ENCODE data around the gene HMGXB3.

DNA sequence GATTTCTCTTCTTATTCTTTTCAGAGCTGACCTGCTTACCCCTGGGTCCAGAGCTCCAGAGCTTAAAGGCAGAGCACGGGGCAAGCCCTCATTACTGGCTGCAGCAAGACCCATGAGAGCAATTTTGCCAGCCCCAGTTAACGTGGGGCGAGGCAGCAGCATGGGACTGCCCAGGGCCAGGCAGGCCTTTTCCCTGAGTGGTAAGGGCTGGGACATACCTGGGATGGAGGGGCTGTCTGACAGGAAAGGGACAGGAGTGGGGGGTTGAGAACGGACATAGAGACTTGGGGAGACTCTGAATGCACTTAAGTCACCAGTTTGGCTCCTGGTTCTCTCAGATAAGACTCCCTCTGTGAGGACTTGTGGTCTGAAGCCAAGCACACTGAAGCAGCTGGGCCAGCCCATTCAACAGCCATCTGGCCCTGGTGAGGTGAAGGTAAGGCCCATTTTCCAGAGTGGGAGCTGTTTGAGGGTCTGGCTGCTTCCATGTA lies 26.2 kb downstream of the HMGXB3 start:
- TF ChIP-seq ZNF274 (IDR thresholded peaks at IDR 0.05; ENCODE audit: low read depth, low read length) (no peak), YY1 (IDR thresholded peaks at IDR 0.05; ENCODE audit: insufficient read depth, insufficient read length) (no peak)

All from NT2/D1 (cell line).